Caco-2 (cell line): ENCODE measurements around the gene KCNIP1. TPM values are rescaled to one million over a fixed set of nuclear protein-coding genes. Genes with fewer than 3 reads are reported as not detected.
"Not testable (repeated sequence)": the region's sequence is repeated elsewhere in the genome, so short reads cannot be mapped to it uniquely, and the experiment has no call there.

Source experiments
- BruUV-seq: library from RNA; stranded (reverse); fragments of 400-500 nt; replicated peaks from 2 replicates; lab custom pipeline; 2021; lab: Mats Ljungman, UMichigan
- CTCF ChIA-PET: fragments of 300-600 bp; sonication (Branson Sonifier 250); formaldehyde crosslinking; loops from one replicate; lab custom pipeline; 2022; ENCODE audit warnings: antibody characterized with exemption; lab: Charles Lee
- POLR2A ChIA-PET: fragments of 300-600 bp; sonication (Branson Sonifier 250); formaldehyde crosslinking; loops from one replicate; lab custom pipeline; 2022; ENCODE audit warnings: antibody characterized with exemption; lab: Charles Lee
- DNase-seq, 2 experiments: peaks; one replicate each; pipeline versions ENCODE4 v3.0.0 to v3.0.0-alpha.2; 2020 to 2022
- H3K27me3 ChIP-seq: replicated peaks from 2 replicates; pipeline ENCODE4 v1.6.0; 2011; ENCODE audit warnings: low read length; ENCODE audit not compliant: control insufficient read depth, insufficient read depth
- H3K36me3 ChIP-seq: 2 replicates; pipeline ENCODE4 v1.5.1; 2011; ENCODE audit warnings: low read length; ENCODE audit not compliant: control insufficient read depth, insufficient read depth
- H3K4me1 ChIP-seq: fragments of 250-450 bp; sonication (Bioruptor Pico); 2 replicates; pipeline ENCODE4 v1.5.1; 2020; ENCODE audit warnings: mild to moderate bottlenecking
- H3K4me3 ChIP-seq: 2 replicates; pipeline ENCODE4 v1.5.1; 2011; ENCODE audit warnings: low read depth, mild to moderate bottlenecking, control low read depth, low read length
- H3K9me3 ChIP-seq: fragments of 250-450 bp; sonication (Bioruptor Pico); 2 replicates; pipeline ENCODE4 v1.5.1; 2020; ENCODE audit warnings: mild to moderate bottlenecking, moderate library complexity
- H3K27ac Mint-ChIP-seq: one replicate; pipeline ENCODE4 v1.8.0; 2022; ENCODE audit warnings: mixed read lengths; ENCODE audit not compliant: unreplicated experiment
- H3K27me3 Mint-ChIP-seq: one replicate; pipeline ENCODE4 v1.8.0; 2022; ENCODE audit warnings: mixed read lengths; ENCODE audit not compliant: insufficient read depth, unreplicated experiment
- H3K36me3 Mint-ChIP-seq: one replicate; pipeline ENCODE4 v1.8.0; 2022; ENCODE audit warnings: mild to moderate bottlenecking, mixed read lengths; ENCODE audit not compliant: insufficient read depth, unreplicated experiment
- H3K4me1 Mint-ChIP-seq: one replicate; pipeline ENCODE4 v1.8.0; 2022; ENCODE audit warnings: low read depth, mixed read lengths; ENCODE audit not compliant: unreplicated experiment
- H3K4me3 Mint-ChIP-seq: one replicate; pipeline ENCODE4 v1.8.0; 2022; ENCODE audit warnings: mild to moderate bottlenecking, moderate library complexity, mixed read lengths; ENCODE audit not compliant: unreplicated experiment
- H3K9me3 Mint-ChIP-seq: one replicate; pipeline ENCODE4 v1.8.0; 2022; ENCODE audit warnings: mixed read lengths; ENCODE audit not compliant: unreplicated experiment
- CTCF ChIP-seq, 2 experiments: fragments of 200-600 bp in 1 of 2; IDR thresholded peaks; 1 replicate in 1 of 2; 2 replicates in 1 of 2; pipeline versions ENCODE4 v1.5.1 to v1.8.0; 2011 to 2022; ENCODE audit warnings: antibody characterized with exemption in 1 of 2, control low read depth in 1 of 2, inconsistent platforms in 1 of 2, low read depth in 1 of 2, low read length in 1 of 2, mild to moderate bottlenecking in 1 of 2, moderate library complexity in 1 of 2; ENCODE audit not compliant: insufficient read depth in 1 of 2, severe bottlenecking in 1 of 2, unreplicated experiment in 1 of 2
- intact Hi-C: fragments of 100-400 bp; cut with micrococcal nuclease; formaldehyde crosslinking; loops from one replicate; pipeline ENCODE4 v1.10.0; 2022; ENCODE audit not compliant: unreplicated experiment
- total RNA-seq: library from RNA; stranded (reverse); gene quantifications from 2 replicates; pipeline ENCODE4 v1.2.3, GENCODE V29; 2022

Gene KCNIP1
- total RNA-seq, 1 experiment from 2014 or later = not detected

GRCh38 chr5:170545811-170546210 is 42.0 kb downstream of the KCNIP1 start:
- H3K9me3 ChIP-seq = peaks cover 16% of the 10 kb centered on the region
- DNase-seq = no peak
- no peaks in the 10 kb centered on the region for H3K36me3 Mint-ChIP-seq
- ChIA-PET POLR2A (no interaction called here), CTCF (no interaction called here)
- H3K27me3 Mint-ChIP-seq = no peaks in the 10 kb centered on the region
- no peak overlapping the region for H3K4me3 Mint-ChIP-seq
- BruUV-seq = no TSS peak
- intact Hi-C loops = no loop called here
- peaks cover 11% of the 10 kb centered on the region for H3K4me1 Mint-ChIP-seq
- no peak for TF ChIP-seq CTCF (IDR thresholded peaks at IDR 0.05; ENCODE audit: insufficient read depth in 1 of 2, low read depth in 1 of 2, low read length in 1 of 2, severe bottlenecking in 1 of 2, unreplicated experiment in 1 of 2)
- no peaks in the 10 kb centered on the region for H3K36me3 ChIP-seq
- H3K4me1 ChIP-seq = peaks cover 6% of the 10 kb centered on the region; the same call in 1 of the 2 replicates
- peak overlapping the region; percentile 23 for H3K27ac Mint-ChIP-seq
- no peak overlapping the region for H3K4me3 ChIP-seq
- peaks cover 29% of the 10 kb centered on the region for H3K9me3 Mint-ChIP-seq
- H3K27me3 ChIP-seq = no peaks in the 10 kb centered on the region

- no peaks in the 10 kb centered on the region for H3K36me3 Mint-ChIP-seq
- intact Hi-C loops = no loop called here
- no TSS peak for BruUV-seq
- H3K27me3 Mint-ChIP-seq = no peaks in the 10 kb centered on the region
- Histone ChIP-seq H3K9me3 (peaks cover 16% of the 10 kb centered on the region), H3K27me3 (no peaks in the 10 kb centered on the region), H3K4me1 (peaks cover 6% of the 10 kb centered on the region; the same call in 1 of the 2 replicates), H3K4me3 (no peak overlapping the region), H3K36me3 (no peaks in the 10 kb centered on the region)
- H3K9me3 Mint-ChIP-seq = peaks cover 29% of the 10 kb centered on the region
- no peak overlapping the region for H3K27ac Mint-ChIP-seq
- no peak for TF ChIP-seq CTCF (IDR thresholded peaks at IDR 0.05; ENCODE audit: insufficient read depth in 1 of 2, low read depth in 1 of 2, low read length in 1 of 2, severe bottlenecking in 1 of 2, unreplicated experiment in 1 of 2)
- H3K4me3 Mint-ChIP-seq = no peak overlapping the region
- H3K4me1 Mint-ChIP-seq = peaks cover 11% of the 10 kb centered on the region
- ChIA-PET CTCF (no interaction called here), POLR2A (no interaction called here)
- DNase-seq = no peak
Measured at GRCh38 chr5:170546282-170546681, 42.5 kb downstream of the KCNIP1 start.

GRCh38 chr5:170550382-170550781 is 46.6 kb downstream of the KCNIP1 start:
- H3K27me3 ChIP-seq, H3K4me1 ChIP-seq, intact Hi-C loops, CTCF ChIA-PET, H3K27me3 Mint-ChIP-seq, DNase-seq, H3K36me3 Mint-ChIP-seq, BruUV-seq, H3K9me3 ChIP-seq, H3K4me1 Mint-ChIP-seq, H3K4me3 Mint-ChIP-seq, POLR2A ChIA-PET, H3K27ac Mint-ChIP-seq, H3K36me3 ChIP-seq, H3K4me3 ChIP-seq: not testable (repeated sequence)
- H3K9me3 Mint-ChIP-seq = peaks cover 18% of the 10 kb centered on the region

- intact Hi-C loops = no loop called here
- no peak for TF ChIP-seq CTCF (IDR thresholded peaks at IDR 0.05; ENCODE audit: insufficient read depth in 1 of 2, low read depth in 1 of 2, low read length in 1 of 2, severe bottlenecking in 1 of 2, unreplicated experiment in 1 of 2)
- H3K4me3 Mint-ChIP-seq = no peak overlapping the region
- POLR2A ChIA-PET = no interaction called here
- no peaks in the 10 kb centered on the region for H3K27me3 Mint-ChIP-seq
- no peaks in the 10 kb centered on the region for H3K4me1 ChIP-seq
- no peak overlapping the region for H3K27ac Mint-ChIP-seq
- no peaks in the 10 kb centered on the region for H3K4me1 Mint-ChIP-seq
- no peaks in the 10 kb centered on the region for H3K9me3 ChIP-seq
- H3K36me3 ChIP-seq = no peaks in the 10 kb centered on the region
- no peak overlapping the region for H3K4me3 ChIP-seq
- H3K9me3 Mint-ChIP-seq = peaks cover 11% of the 10 kb centered on the region
- BruUV-seq = no TSS peak
- H3K36me3 Mint-ChIP-seq = no peaks in the 10 kb centered on the region
- CTCF ChIA-PET = no interaction called here
- DNase-seq = no peak
- H3K27me3 ChIP-seq = no peaks in the 10 kb centered on the region
Measured at GRCh38 chr5:170551076-170551475, 47.3 kb downstream of the KCNIP1 start.
